HG03103 (cell line): Measurements from ENCODE around the gene MS4A18.
"Not testable (repeated sequence)": the region's sequence is repeated elsewhere in the genome, so short reads cannot be mapped to it uniquely, and the experiment has no call there.

ENCODE experiments used
- ATAC-seq: cut with Tn5 transposase; IDR thresholded peaks from one replicate; pipeline ENCODE4 v1.9.1; 2021; ENCODE audit warnings: low read depth; ENCODE audit not compliant: unreplicated experiment

The MS4A18 gene

DNA sequence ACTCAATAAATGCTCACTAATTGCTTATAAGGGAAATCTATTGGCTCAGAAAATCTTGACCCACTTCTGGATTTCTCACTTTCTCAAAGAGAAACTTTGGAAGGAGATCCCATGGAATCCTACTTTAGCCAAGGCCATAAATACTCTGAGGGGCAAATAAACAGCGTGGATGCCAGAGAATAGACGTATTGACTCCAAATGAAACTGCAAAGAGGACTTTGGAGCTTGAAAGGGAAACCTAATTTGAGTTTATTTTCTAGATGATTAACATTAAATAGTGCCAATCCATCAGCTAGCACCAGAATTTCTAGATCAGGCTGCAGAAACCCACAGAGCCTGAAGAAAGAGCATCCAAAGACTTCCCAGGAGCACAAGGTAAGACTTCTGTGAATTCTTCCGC, at the start of gene MS4A18:
Gene MS4A18, plus strand, starts transcription at position 301 of the 400 bp plus-strand sequence.
- ATAC-seq: no peak

DNA sequence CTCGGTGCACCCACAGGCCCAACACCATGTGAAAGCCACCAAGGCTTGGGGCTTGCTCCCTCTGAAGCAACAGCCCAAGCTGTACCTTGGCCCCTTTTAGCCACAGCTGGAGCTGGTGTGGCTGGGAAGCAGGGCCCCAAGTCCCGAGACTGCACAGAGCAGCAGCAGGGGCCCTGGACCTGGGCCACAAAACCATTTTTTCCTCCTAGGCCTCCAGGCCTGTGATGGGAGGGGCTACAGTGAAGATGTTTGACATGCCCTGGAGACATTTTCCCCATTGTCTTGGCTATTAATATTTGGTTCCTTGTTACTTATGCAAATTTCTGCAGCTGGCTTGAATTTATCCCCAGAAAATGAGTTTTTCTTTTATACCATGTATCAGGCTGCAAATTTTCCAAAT, 46.3 kb upstream of the MS4A18 start:
- ATAC-seq: not testable (repeated sequence)

DNA sequence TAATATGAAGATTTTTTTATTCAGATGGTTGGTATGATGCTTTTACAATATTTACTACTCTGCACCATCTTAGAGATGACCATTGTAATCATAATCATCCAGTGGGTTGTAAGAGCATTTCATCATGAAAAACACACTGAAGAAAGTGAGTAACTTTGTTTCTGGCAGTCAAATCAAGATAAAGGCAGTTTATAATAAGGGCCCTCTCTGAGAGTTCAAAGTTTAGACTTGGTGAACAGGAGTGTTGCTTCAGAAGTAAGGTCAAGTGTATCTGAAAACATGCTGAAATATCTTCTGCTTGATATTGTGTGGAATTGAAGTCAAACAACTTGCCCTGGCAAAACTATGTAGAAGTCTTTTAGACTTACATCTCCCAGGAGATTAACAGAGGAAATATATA, 44.6 kb upstream of the MS4A18 start:
- no peak for ATAC-seq

DNA sequence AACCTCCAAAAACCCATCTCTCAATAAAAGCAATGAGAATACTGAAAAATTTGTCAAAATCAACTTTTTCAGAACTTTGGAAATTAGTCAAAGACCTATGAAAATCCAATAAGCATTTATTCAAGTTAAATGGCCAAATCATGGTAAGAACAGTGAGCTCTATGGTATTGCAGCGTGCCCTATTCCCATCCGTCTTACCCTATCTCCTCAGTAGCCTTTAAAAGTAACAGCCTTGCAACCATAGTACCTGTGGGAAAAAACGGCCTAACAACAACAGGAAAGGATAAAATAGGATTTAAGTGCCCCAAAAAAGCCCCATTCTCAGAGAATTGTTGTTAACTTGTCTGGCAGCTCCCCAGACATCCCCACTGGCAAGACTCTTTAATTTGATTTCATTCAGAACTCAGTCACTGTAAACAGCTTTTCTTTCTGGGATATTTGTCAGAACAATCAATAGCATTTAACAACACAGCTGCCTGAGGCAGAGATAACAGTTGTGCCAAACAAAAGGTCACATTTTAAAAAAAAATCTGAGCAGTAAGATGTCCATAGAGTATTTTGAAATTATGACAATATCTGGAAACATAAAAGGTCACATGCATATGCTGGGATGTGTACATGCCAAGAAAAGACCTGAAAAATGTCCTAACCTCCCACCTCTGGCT, 43.9 kb upstream of the MS4A18 start:
- ATAC-seq: no peak

DNA sequence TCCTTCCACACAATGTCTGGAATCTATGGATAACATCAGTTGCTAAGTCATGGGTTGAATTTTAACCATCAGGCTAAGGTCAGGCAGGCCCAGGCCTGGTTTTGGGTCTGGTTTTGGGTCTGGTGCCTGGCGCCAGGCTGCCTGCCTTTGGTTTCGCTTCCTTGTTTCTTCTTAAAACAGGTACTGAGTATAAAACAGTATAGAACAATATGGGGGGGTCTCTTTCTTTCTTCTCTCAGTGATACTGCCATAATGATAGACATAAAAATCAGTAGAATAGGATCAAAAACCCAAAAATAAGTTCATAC, 40.0 kb upstream of the MS4A18 start:
- not testable (repeated sequence) for ATAC-seq

DNA sequence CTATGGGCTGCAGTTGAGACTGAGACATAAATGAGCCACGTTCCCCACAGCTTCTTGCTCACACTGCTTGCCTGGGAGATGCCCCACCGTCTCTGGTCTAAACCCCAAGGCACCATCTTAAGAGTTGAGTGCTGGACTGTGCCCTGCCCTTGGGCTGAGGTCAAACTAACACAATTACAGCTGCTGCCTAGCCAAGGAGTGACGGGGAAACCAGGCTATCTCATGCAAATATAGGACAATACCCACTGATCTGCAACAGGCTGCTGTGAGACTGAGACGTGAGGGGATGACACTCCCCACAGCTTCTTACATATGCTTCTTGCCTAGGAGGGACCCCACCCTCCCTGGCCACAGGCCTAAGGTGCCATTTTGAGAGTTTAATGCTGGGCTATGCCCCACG, 32.9 kb upstream of the MS4A18 start:
- no peak for ATAC-seq

DNA sequence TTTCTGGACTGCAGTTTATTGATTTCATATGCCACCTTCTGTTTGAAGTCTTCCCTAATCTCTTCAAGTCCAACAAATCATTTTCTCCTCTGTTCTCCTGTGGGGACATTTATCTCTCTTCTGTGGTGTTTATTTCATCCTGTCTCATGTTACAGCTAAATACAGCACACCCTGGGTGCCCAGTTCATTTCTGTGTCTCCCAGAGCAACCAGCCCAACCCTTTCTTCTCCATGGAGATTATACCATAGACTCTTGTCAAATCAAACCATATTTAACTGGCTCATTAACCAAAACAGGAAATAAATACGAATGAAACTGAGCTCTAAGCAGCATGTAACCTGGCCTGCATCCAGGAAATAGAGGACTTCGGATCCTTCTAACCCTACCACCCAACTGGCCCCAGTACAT, 25.2 kb upstream of the MS4A18 start, which contains the start of gene MS4A8:
Gene MS4A8, plus strand, starts transcription at position 329 of the 408 bp plus-strand sequence. CDS start 1,249 bp downstream, outside the sequence.
- ATAC-seq: no peak

DNA sequence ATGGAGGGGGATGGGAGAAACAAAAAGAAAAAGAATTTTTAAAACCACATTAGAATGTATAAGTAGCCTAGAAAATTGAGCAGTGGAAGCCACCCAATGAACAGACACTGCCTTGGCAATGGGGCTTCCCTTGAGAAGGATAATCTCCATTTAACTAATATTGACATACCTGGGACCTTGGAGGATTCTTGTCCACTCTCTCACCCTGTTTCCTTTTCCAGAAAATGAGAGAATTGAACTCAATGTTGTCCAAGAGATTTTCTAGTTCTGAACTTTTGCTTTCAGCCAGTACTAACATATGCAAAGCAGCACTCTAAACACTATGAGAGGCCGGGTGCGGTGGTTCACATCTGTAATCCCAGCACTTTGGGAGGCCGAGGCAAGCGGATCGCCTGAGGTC, 24.6 kb upstream of the MS4A18 start:
- ATAC-seq: no peak

DNA sequence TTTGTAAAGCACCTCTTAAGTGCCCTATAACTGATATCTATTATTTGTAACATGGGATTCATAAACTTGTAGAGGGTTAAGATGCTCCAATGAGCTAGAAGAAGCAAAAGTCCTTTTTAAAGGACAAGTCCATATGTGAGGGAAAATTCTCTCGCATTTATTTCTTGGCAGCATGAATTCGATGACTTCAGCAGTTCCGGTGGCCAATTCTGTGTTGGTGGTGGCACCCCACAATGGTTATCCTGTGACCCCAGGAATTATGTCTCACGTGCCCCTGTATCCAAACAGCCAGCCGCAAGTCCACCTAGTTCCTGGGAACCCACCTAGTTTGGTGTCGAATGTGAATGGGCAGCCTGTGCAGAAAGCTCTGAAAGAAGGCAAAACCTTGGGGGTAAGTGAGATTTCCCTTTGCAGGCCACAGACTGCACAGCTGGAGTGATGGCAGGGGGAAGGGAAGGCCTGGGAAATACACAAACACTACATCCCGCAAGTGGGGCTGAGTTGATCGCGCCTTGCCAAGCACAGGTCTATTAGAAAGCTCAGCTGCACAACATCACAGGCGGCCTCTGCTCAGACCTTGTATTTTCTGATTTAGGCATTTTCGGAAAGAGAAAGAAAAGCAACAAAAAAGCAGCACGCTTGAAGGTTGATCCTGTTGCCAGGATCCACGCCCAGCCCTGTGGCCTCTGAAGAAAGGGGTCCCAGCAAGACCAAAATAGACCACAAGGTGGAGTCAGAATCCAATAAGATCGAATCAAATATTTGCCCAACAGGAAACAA, 23.6 kb upstream of the MS4A18 start:
- ATAC-seq: no peak

DNA sequence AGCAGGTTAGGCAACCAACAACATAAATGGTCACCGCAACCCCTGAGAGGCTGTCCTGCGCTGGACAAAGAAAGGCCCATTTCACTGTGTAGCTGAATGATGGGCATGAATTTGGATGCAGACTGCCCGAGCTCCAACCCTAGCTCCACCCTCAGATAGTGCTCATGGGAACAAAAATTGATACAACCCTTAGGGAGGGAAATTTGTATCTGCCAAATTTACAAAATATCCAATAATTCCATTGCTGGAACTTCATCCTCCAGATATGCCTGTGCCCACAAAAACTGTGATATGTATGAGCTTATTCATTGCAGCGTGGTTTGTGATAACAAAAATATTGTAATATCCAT, 23.1 kb upstream of the MS4A18 start:
- no peak for ATAC-seq

DNA sequence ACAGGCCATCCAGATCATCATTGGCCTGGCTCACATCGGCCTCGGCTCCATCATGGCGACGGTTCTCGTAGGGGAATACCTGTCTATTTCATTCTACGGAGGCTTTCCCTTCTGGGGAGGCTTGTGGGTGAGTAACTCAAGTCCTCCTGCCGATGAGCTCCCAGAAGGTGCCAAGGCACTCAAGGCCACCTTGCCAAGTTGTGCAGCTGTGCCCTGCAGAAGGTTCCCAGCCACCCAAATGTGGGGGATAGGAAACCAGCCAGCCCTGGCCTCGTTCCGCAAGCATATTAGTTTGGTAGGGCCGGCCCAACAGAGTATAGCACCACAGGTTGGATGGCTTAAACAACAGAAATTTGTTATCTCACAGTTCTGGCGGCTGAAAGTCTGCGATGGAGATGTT, 21.1 kb upstream of the MS4A18 start:
- ATAC-seq: no peak

DNA sequence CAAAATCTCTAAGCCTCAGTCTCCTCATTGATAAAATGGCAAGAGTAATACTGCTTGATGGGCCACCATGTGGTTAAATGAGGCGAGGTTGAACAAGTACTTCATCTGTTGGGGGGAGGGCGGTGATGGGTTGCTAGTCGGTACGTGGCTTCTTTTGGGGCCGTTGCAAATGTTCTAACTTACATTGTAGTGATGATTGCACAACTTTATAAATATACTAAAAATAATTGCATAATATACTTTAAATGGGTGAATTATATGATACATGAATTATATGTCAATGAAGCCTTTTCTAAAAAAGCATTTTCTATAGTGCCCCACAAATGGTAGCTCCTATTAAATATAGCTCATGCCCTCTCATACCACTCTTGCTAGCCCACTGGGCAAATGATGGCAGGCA, 18.6 kb upstream of the MS4A18 start:
- ATAC-seq: no peak

DNA sequence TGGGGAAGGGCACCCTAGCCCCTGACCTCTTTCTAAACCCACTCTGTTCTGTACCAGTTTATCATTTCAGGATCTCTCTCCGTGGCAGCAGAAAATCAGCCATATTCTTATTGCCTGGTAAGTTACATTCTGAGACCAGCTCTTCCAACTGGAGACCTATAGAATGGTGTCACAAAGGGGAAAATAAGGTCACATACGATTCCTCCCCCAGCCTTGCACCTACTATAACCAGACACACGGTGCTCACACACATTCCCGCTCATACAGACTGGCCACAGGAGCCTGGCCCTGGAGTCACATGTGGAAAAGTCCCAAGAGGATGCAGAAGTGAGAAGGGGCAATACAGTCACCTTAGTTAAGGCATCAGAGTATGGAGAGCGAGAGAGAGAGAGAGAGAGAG, 17.6 kb upstream of the MS4A18 start:
- no peak for ATAC-seq

DNA sequence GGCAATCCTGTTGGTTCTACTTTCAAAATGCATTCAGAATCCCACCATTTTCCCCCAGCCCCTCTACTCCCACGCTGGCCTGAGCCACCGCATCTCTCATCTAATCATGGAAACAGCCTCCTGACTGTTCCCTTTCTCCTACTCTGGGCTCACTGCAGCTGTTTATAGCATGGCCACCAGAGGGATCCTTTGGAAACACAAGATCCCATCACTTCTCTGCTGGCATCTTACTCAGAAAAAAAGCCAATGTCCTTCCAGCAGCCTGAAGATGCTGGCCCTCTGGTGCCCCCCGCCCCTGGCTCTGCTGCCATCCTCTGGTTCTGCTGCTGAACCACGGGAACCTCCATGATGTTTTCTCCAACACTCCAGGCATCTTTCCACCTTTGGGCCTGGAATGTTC, 14.0 kb upstream of the MS4A18 start:
- ATAC-seq: no peak

DNA sequence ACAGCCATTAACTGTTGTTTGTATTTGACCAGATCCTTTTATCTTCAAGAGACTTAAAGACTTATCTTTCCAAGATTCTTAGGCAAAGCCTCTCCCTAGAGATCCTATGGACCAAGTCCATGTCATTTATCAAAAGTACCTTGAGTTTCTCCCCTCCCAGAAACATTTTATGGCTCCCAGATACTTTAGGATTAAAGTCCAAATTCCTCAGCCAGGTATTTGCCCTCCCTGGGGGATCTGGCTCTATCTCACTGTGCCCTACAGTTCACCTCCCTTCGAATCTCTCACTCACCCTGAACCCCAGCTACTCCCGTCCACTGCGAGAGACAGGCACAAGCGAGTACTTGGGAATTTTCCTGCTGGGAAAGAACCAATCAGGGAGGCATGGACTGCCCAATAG, 13.2 kb upstream of the MS4A18 start:
- no peak for ATAC-seq

DNA sequence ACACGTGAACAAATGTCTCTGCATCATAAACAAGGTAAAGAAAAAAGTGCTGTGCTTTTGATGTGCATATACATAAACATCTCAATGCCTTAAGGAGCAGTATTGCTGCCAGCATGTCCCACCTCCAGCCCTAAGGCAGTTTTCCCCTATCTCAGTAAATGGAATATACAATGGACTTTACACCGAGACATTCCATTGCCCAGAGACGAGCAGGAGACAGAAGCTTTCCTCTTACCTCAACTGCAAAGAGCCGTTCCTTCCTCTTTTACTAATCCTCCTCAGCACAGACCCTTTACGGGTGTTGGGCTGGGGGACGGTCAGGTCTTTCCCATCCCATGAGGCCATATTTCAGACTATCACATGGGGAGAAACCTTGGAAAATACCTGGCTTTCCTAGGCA, 11.1 kb upstream of the MS4A18 start:
- not testable (repeated sequence) for ATAC-seq

DNA sequence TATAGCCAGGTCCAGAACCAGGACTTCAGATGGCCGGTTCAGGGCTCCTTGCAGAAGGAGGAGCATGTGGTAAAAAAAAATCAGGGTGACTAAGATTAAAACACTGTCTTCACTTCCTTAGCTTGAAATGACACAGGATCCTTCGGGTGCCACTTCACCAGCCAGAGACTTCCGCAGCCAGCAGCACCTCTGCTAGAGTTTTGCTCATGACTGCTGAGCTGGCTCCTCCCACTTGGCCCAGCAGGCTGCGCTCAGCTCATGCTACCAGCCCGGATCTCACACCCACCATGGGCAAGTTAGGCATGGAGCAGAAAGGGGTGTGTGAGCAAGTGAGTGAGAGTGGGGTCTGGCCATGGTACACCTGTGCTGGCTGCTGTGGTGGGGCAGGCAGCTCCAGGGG, 6.6 kb upstream of the MS4A18 start:
- ATAC-seq: no peak

DNA sequence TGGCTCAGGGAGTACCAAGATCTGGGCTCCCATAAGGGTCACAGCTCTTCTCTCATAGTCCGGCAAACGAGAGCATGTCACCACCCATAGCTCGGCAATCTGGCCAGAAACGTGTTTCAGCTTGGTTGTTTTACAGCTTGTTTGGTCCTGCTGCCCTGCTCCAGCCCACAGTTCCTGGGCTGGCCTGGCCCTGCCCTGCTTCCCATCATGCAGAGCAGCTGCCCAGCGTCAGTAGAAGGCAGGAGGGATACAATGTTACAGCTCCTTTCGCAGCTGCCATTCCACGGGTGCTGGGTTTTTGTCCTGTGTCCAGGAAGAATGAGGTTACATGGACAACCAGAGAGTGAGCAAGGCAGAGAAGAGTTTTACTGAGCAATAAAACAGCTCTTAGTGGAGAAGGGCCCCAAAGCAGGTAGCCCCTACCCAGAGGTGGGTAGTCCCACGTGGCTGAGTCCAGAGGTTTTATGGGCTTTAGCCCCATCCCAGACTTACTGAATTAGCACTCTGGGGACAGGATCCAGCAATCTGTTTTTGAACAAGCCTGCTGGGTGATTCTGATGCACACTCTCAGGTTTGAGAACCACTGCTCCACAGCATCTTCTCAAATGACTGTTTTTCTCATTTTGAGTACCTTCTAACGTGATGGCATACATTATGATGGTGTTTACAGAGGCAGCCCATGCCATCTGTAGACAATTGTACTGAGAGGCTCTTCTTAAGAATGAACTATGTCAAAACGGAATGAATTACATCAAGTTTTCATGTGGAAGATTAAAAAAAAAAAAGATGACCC, 5.8 kb upstream of the MS4A18 start:
- no peak for ATAC-seq

DNA sequence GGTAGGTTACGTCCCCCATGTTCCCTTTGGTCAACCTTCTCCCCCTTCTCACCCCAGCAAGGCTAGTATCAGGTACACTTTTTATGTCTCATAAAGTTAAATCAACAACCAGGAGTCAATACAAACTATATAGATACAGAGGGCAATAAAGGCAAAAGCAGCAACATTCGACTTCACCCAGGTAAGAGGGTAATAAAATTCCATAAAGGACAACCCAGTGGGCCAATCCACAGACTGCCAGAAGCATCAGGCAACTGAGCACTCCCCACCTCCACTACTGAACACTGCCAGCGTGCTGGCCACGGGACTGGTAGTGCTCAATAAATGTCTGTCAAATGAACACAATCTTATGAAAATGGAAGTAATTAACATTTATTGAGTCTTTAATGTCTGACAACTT, 5.1 kb upstream of the MS4A18 start:
- ATAC-seq: no peak

DNA sequence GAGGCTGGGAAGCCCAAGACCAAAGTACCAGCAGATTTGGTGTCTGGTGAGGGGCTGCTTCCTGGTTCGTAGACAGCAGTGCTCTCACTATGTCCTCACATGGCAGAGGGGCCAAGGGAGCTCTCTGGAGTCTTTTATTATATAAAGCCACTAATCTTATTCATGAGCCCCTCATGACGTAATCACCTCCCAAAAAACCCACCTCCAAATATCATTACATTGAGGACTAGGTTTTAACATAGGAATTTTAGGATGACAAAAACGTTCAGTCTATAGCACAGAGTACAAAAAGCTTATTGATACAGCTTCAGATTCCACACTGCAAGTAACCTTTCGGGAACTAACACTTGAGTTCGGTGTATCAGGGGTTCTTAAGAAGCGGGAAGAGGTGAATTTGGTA, 4.1 kb upstream of the MS4A18 start:
- ATAC-seq: no peak

DNA sequence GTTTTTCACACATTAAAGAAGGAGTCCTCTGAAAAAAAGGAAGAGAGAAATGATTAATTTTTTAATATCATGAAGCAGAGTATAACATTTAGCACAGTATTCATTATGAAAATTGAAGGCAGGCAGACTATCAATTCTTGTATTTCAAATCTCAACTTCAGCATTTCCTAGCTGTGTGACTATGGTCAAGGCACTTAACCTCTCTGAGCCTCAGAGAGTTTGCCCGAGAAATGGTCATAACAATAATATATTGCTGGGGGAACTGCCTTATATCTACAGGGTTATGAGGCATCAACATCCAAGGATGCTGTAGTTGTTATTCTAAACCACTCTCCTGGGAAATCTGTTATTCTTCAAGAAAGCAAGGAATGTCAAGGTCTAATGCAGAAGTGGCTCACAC, 1.1 kb downstream of the MS4A18 start:
- ATAC-seq: no peak

DNA sequence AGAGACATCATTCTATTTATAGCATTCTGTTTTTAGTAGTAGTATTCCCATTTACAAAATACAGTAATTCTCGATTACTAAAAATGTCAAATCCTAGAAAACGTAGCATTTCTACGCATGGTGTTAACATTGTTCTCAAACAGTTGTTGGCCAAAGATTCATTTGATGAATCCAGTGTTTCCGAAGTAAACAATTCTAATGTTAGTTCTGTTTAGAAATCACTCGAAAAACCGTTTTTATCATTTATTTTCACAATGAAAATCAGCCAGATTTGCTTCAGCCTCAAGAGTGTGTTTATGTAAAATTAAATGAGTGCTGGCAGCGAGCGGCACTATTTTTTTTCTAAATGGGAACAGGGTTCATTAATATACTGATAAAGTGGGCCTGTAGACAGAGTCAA, 7.1 kb downstream of the MS4A18 start:
- ATAC-seq: no peak
